Measurements from ENCODE around the gene TAS1R3. TPM values are rescaled to one million over a fixed set of nuclear protein-coding genes. Genes with fewer than 3 reads are reported as not detected.

TAS1R3 gene
- under 1 TPM in 1 of 2 donors, not detected in 1; 0.09 TPM for total RNA-seq
- long read RNA-seq, donor 1: 0 reads
- long read RNA-seq, donor 2: 0 reads

GRCh38 chr1:1331068-1331965 lies at the start of gene TAS1R3:
Gene TAS1R3 (plus strand): TSS chr1:1331280. CDS start chr1:1331346, 66 bp downstream.
- intact Hi-C loops (cut with DNase I): no loop called here

DNA sequence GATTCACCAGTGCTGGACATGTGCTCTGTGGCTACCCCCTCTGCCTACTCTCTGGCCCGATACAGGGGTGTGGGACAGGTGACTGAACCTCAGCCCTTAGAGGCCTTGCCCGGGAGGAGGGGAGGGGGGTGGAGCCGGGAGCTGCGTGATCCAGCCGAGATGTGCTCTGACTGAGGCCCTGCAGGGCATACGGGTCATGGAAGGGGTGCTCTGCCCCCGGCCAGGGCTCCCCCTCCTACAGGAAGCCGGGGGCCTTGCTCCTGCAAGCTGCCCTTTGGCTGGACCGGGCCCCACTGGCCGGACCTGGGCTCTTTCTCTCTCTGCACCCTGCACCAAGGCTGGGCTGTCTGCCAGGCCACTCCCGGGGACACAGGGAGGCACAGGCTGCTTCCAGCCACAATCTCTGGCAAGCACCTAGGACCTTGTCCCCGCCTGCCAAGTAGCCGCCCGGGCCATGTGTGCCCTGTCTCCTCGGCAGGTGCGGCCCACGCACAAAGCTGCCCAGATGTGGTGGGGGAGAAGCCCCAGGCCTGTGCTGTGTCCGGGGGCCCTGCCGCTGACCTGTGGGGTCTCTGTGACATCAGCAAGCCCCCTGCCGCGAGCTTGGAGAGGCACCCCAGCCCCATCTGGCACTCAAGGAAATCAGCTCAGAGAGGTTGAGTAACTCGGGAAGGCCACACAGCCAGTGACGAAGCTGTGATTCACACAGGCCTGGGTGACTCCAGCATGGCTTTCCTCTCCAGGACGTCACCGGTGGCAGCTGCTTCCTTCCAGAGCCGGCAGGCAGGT lies 49.4 kb upstream of the TAS1R3 start:
- no peak for DNase-seq (ENCODE audit: low spot score)
- intact Hi-C loops (cut with DNase I): no loop called here

More at GRCh38 chr1:1331068-1331965, at the start of gene TAS1R3:
- no peak for DNase-seq (ENCODE audit: low spot score)

DNA sequence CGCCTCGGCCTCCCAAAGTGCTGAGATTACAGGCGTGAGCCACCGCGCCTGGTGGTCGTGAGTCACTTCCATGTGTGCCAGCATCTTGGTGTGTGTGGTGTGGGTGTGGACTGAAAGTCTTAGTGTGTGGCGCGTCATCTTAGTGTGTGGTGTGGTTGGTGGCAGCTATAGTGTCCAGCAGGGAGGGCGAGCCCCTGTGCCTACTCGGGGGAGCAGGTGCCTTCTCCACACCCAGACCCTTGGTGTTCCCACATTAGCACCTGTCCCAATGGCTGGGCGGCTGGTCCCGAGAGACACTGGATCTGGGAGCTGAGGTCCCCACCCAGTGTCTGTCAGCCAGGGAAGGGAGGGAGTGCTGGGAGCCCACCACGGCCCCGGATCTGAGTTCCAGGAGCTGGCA lies 48.1 kb upstream of the TAS1R3 start:
- no peak for DNase-seq (ENCODE audit: low spot score)
- intact Hi-C loops (cut with DNase I): no loop called here

GRCh38 chr1:1283821-1284220 lies 47.3 kb upstream of the TAS1R3 start:
- intact Hi-C loops (cut with DNase I): no loop called here
- DNase-seq (ENCODE audit: low spot score): no peak

DNA sequence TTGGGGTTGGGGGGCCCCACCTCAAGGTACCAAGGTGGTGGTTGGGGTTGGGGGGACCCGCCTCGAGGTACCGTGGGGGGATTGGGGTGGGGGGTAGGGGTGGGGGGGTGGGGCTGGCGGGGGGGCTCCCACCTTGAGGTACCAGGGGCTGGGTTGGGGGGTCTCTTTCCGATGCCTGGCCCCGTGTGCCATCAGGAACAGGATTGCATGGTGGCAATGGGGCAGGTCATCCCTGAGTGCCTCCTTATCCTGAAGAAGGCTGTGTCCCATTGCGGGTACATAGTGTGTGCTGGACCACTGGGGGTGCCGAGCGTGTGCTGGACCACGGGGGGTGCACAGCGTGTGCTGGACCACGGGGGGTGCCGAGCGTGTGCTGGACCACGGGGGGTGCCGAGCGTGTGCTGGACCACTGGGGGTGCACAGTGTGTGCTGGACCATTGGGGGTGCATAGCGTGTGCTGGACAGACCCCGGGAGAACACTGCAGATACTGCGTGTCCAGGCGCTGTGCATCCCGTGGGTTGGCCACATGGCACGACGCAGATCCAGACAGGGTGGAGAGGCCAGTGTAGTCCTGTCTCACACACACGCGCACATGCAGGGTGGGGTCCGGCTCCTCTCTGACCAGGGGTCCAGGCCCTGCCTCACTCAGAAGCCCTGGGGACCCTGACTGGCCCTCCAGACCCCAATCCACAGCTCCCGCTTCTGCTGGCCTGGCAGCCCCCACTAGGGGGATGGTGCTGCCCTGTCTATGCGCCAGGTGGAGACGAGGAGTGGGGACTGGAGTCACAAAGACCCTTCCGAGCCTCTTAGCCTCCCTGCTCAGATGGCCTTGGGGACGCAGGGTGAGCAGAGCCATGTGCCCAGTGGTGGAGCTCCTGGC lies 46.6 kb upstream of the TAS1R3 start:
- DNase-seq (ENCODE audit: low spot score): no peak
- intact Hi-C loops (cut with DNase I): no loop called here

- DNase-seq (ENCODE audit: low spot score): no peak
- intact Hi-C loops (cut with DNase I): no loop called here
These were observed 45.9 kb upstream of the TAS1R3 start for GRCh38 chr1:1285102-1285571.

DNA sequence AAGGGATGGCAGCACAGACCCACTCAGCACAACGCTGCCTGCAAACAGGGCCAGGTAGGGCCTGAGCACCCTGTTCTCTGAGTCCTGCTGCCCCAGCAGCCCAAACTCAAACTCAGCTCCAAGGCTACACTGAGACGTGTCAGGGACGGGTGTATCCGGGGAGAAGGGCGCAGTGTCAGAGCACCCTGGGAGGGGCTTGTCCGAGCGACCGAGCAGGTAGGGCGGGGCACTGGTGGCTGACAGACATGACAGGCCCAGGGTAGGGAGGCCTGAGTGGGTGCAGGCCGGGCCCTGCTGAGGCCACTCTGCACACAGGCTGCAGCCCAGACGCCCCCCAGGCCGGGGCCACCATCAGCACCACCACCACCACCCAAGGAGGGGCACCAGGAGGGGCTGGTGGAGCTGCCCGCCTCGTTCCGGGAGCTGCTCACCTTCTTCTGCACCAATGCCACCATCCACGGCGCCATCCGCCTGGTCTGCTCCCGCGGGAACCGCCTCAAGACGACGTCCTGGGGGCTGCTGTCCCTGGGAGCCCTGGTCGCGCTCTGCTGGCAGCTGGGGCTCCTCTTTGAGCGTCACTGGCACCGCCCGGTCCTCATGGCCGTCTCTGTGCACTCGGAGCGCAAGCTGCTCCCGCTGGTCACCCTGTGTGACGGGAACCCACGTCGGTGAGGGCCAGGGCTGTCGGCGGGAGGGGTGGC lies 45.3 kb upstream of the TAS1R3 start:
- DNase-seq (ENCODE audit: low spot score): no peak
- intact Hi-C loops (cut with DNase I): no loop called here

GRCh38 chr1:1286313-1287261 lies 44.5 kb upstream of the TAS1R3 start:
- intact Hi-C loops (cut with DNase I): no loop called here
- DNase-seq (ENCODE audit: low spot score): no peak

- DNase-seq (ENCODE audit: low spot score): no peak
These were observed 43.6 kb upstream of the TAS1R3 start for GRCh38 chr1:1287288-1288110.

GRCh38 chr1:1290238-1290731 lies 40.8 kb upstream of the TAS1R3 start:
- DNase-seq (ENCODE audit: low spot score): no peak
- intact Hi-C loops (cut with DNase I): loop anchor here (1.0 to 5.0 kb wide), 2 partner anchors 167 to 168 kb away; no protein-coding TSS in a partner anchor

More at GRCh38 chr1:1287288-1288110, 43.6 kb upstream of the TAS1R3 start:
- intact Hi-C loops (cut with DNase I): loop anchor here in 1 of 2 donors (2.0 kb wide), 1 partner anchor 65 kb away; no protein-coding TSS in a partner anchor

DNA sequence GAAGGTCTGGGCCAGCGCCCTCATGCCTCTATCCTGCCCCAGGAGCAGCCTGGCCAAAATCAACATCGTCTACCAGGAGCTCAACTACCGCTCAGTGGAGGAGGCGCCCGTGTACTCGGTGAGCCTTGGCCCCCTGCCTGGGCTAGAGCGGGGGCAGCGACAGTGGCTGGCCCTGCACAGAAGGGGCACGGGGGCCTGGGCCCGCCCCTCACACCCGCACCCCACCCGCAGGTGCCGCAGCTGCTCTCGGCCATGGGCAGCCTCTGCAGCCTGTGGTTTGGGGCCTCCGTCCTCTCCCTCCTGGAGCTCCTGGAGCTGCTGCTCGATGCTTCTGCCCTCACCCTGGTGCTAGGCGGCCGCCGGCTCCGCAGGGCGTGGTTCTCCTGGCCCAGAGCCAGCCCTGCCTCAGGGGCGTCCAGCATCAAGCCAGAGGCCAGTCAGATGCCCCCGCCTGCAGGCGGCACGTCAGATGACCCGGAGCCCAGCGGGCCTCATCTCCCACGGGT lies 40.0 kb upstream of the TAS1R3 start:
- no peak for DNase-seq (ENCODE audit: low spot score)
- intact Hi-C loops (cut with DNase I): loop anchor here in 1 of 2 donors (5.0 kb wide), 1 partner anchor 169 kb away; no protein-coding TSS in a partner anchor

DNA sequence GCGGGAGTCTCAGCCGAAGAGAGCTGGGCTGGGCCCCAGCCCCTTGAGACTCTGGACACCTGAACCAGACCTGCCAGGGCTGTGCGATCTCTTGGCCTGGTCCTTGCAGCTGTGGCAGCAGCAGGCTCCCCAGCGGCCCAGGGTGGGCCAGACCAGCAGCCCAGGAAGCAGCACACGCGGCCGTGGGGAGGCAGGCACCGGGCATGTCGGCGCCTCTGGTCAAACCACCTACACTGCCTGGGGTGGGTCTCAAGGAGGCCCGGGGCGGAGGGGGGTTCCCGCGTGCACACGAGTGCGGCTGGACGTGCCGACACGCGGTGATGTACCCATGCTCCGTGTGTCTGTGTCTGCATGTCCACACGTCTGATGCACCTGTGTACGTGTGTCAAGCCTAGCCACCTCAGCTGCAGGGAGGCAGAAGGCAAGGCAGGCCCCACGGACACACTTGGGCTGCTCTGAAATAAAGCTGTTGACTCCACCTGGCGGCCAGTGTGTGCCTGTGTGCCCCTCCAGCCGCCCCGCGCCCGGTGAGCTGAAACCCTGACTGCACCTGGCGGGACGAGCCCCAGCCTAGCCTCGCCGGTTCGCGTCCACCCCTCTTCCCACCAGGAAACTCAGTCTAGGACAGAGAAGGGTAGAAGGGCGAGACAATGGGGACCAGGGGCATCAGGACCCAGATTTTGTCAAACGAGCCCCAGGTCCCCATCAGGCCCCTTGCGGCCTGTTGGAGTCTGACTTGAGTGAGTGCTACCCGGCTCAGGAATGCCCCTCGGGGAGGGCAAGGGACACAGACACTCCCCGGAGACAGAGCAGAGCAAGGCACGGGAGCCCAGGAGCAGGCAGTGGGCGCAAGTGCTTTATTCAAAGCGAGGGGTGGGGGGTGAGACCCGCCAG lies 39.3 kb upstream of the TAS1R3 start:
- intact Hi-C loops (cut with DNase I): loop anchor here in 1 of 2 donors (5.0 kb wide), 1 partner anchor 169 kb away; no protein-coding TSS in a partner anchor
- DNase-seq (ENCODE audit: low spot score): no peak

DNA sequence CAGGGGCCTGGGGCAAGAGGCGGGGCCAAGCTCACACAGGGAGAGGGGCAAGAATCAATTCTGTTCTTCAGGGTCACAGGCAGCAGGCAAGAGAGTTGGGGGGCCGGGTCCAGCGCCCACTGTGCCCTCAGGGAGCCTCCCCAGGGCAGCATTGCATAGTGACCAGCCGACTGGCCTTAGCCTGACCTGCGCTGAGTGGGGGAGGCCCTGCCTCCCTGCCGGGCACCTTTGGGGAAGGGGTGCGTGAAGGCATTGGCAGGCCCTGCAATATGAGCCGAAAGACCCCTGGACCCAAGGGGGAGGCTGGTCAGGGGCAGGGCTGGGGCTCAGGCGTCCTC lies 38.7 kb upstream of the TAS1R3 start:
- DNase-seq (ENCODE audit: low spot score): no peak
- intact Hi-C loops (cut with DNase I): loop anchor here in 1 of 2 donors (5.0 kb wide), 1 partner anchor 170 kb away; no protein-coding TSS in a partner anchor

DNA sequence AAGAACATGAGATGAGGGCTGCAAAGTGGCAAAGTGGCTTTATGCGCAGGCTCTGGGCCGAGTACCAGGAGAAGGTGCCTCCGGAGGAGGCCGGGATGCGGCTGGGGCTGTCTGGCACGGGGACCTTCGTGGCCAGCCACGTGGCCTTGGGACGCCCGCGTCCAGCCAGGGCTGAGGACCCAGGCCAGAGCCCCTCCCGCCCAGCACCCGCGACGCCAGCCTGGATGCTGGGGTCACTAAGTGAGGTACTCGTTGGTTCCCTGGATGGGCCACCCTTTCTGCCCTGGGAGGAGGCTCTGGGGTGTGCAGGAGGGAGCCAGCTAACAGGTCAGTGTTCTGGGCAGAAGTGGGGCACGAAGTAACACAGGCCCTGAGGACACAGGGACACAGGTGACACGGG lies 38.2 kb upstream of the TAS1R3 start:
- no peak for DNase-seq (ENCODE audit: low spot score)
- intact Hi-C loops (cut with DNase I): loop anchor here in 1 of 2 donors (5.0 kb wide), 1 partner anchor 171 kb away; no protein-coding TSS in a partner anchor
